Activated CD4-positive, alpha-beta T cell treated with anti-CD3 and anti-CD28 coated beads, Interleukin-2, Interleukin-4, amounts not matched to agents 100 ng/mL and 50 ng/mL, durations not matched to agents 16 hours and 8 hours (primary cell): Measurements from ENCODE around the gene TRIP11.

Experiments
- DNase-seq: peaks from one replicate; pipeline ENCODE4 v3.0.0-alpha.2; 2020; ENCODE audit warnings: low spot score

Gene TRIP11

DNA sequence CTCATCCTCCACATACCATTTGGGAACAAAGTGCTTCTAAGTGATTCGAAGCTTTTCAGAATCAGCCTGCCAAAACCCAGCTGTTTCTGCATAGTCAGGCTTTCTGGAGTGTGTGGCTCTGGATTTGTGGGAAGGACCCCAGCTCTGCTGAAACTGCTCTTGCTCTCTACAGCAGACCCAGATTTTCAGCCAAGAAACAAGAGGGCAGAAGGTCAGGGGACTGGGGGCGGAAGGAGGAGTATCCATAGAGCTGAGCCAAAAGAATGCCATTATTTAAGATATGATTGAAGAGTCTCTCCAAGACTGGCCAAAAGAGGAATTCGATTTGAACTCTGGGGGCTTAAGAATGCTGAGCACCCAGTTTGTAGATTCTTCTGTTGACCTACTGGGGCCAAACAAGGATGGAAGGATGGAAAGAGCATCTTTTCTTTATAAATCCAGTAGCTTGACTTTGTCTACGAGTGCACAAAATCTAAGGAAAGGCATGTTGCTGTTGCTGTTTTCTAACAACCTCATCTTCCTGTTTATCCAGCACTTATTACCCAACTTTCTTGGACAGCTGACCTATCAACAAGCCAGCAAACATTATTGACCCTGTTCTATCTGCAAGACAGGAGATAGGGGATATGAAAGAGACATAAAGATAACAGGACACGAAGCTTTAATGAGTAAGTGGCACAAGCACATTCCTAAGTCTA is 121.5 kb downstream of the TRIP11 start:
- no peak for DNase-seq
